ENCODE data around the gene DHX34. TPM values are rescaled to one million over a fixed set of nuclear protein-coding genes. Genes with fewer than 3 reads are reported as not detected.

The DHX34 gene
- total and polyA plus RNA-seq, 7 donors: 7.5 to 30.6 (median 10.0) TPM

DNA sequence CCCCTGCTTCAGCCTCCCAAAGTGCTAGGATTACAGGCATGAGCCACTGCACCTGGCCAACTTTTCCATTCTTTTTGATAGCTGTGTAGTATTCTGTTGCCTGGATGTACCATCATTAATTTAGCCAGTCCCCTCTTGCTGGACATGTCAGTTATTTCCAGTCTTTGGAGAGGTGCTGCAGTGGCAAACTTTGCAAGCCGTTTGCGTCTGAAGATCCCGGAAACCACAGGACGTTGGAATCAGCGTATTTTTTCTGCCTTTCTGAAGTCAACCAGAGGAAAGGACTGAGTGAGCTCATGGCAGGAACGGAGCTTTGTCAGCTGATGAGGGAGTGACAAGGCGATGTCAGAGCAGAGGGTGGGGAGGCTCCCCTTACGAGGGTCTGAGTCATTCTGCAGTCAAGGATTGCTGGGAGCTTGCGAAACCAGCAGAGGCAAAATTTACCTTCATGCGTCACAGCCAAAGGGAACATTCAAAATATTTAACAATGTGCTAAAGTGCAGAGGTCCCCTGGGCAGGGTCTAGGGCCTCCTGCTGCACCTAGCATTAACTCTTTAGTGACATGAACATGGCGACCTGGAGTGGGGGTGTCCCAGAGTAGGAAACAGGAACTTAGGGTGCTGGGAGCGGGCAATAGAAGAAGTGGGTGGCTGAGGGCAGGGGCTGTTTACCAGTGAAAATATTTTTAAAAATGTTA, 33.8 kb upstream of the DHX34 start:
- peak in 1 of 2 donors; percentile 62 for DNase-seq
- Histone ChIP-seq H3K27me3 (ENCODE audit: insufficient read depth in 3 of 3, low read length in 2 of 3) (peaks cover 0 to 40% (median 3%) of the 10 kb centered on the region in 3 donors), H3K4me1 (no peaks in the 10 kb centered on the region), H3K9me3 (no peaks in the 10 kb centered on the region), H3K27ac (no peak overlapping the region), H3K4me3 (no peak overlapping the region), H3K36me3 (ENCODE audit: insufficient read depth in 1 of 2, low read depth in 1 of 2) (no peaks in the 10 kb centered on the region)
- intact Hi-C loops (cut with DNase I): no loop called here
- ATAC-seq: peak; percentile 67 to 84 (median 78)
- TF ChIP-seq, protein P1, sequence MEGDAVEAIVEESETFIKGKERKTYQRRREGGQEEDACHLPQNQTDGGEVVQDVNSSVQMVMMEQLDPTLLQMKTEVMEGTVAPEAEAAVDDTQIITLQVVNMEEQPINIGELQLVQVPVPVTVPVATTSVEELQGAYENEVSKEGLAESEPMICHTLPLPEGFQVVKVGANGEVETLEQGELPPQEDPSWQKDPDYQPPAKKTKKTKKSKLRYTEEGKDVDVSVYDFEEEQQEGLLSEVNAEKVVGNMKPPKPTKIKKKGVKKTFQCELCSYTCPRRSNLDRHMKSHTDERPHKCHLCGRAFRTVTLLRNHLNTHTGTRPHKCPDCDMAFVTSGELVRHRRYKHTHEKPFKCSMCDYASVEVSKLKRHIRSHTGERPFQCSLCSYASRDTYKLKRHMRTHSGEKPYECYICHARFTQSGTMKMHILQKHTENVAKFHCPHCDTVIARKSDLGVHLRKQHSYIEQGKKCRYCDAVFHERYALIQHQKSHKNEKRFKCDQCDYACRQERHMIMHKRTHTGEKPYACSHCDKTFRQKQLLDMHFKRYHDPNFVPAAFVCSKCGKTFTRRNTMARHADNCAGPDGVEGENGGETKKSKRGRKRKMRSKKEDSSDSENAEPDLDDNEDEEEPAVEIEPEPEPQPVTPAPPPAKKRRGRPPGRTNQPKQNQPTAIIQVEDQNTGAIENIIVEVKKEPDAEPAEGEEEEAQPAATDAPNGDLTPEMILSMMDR (IDR thresholded peaks at IDR 0.05): no peak
- WGBS, 3 donors: 37 to 46% (median 43%) methylated on average over 12 of the region's 12 CpGs

DNA sequence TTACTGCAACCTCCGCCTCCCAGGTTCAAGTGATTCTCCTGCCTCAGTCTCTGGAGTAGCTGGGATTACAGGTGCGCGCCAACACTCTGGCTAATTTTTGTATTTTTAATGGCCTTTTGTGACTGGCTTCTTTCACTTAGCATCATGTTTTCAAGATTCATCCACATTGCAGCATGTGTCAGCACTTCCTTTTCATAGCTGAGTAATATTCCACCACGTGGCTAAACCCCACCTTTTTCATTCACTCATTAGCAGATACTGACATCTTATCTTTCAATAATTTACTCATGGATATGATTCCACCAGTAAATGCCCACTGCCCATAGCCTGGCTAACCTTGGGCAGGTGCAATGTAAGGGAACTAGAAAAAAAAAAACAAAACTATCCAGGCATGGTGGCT, 32.6 kb upstream of the DHX34 start:
- intact Hi-C loops (cut with DNase I): no loop called here
- TF ChIP-seq, protein P1 (IDR thresholded peaks at IDR 0.05): no peak
- Histone ChIP-seq H3K4me3 (no peak overlapping the region), H3K27ac (no peak overlapping the region), H3K27me3 (ENCODE audit: insufficient read depth in 3 of 3, low read length in 2 of 3) (peaks cover 0 to 38% (median 6%) of the 10 kb centered on the region in 3 donors), H3K9me3 (no peaks in the 10 kb centered on the region), H3K4me1 (no peaks in the 10 kb centered on the region), H3K36me3 (ENCODE audit: insufficient read depth in 1 of 2, low read depth in 1 of 2) (no peaks in the 10 kb centered on the region)
- DNase-seq: no peak
- WGBS, 3 donors: 87 to 88% (median 87%) methylated on average over 4 of the region's 4 CpGs
- no peak for ATAC-seq

DNA sequence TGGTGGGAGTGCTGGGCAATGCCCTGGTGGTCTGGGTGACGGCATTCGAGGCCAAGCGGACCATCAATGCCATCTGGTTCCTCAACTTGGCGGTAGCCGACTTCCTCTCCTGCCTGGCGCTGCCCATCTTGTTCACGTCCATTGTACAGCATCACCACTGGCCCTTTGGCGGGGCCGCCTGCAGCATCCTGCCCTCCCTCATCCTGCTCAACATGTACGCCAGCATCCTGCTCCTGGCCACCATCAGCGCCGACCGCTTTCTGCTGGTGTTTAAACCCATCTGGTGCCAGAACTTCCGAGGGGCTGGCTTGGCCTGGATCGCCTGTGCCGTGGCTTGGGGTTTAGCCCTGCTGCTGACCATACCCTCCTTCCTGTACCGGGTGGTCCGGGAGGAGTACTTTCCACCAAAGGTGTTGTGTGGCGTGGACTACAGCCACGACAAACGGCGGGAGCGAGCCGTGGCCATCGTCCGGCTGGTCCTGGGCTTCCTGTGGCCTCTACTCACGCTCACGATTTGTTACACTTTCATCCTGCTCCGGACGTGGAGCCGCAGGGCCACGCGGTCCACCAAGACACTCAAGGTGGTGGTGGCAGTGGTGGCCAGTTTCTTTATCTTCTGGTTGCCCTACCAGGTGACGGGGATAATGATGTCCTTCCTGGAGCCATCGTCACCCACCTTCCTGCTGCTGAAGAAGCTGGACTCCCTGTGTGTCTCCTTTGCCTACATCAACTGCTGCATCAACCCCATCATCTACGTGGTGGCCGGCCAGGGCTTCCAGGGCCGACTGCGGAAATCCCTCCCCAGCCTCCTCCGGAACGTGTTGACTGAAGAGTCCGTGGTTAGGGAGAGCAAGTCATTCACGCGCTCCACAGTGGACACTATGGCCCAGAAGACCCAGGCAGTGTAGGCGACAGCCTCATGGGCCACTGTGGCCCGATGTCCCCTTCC, 28.9 kb upstream of the DHX34 start:
- 90 to 91% (median 91%) methylated on average over 46 of the region's 46 CpGs for WGBS, 3 donors
- intact Hi-C loops (cut with DNase I): no loop called here
- H3K9me3 ChIP-seq: no peaks in the 10 kb centered on the region

DNA sequence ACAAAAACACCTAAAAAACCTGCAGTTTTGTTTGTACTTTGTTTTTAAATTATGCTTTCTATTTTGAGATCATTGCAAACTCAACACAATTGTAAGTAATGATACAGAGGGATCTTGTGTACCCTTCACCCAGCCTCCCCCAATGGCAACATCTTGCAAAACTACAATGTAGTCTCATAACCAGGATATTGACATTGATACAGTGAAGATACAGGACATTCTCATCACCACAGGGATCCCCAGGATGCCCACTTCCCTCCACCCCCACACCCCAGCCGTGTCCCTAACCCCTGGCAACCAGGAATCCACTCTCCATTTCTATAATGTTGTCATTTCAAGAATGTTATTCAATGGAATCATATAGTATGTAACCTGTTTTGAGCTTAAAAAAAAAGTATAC, 27.5 kb upstream of the DHX34 start:
- DNase-seq (no peak), ATAC-seq (no peak)
- Histone ChIP-seq H3K4me1 (no peaks in the 10 kb centered on the region), H3K27me3 (ENCODE audit: insufficient read depth in 3 of 3, low read length in 2 of 3) (peaks cover 0 to 13% (median 8%) of the 10 kb centered on the region in 3 donors), H3K4me3 (no peak overlapping the region), H3K9me3 (no peaks in the 10 kb centered on the region), H3K27ac (no peak overlapping the region), H3K36me3 (ENCODE audit: insufficient read depth in 1 of 2, low read depth in 1 of 2) (no peaks in the 10 kb centered on the region)
- WGBS, 3 donors: 70 to 84% (median 81%) methylated on average over 1 of the region's 1 CpG
- intact Hi-C loops (cut with DNase I): no loop called here
- TF ChIP-seq, protein P1 (IDR thresholded peaks at IDR 0.05): no peak

More for the DNA sequence above, 28.9 kb upstream of the DHX34 start:
- TF ChIP-seq, protein P1 (IDR thresholded peaks at IDR 0.05): no peak
- Histone ChIP-seq H3K27me3 (ENCODE audit: insufficient read depth in 3 of 3, low read length in 2 of 3) (peaks cover 0 to 21% (median 8%) of the 10 kb centered on the region in 3 donors), H3K36me3 (ENCODE audit: insufficient read depth in 1 of 2, low read depth in 1 of 2) (no peaks in the 10 kb centered on the region), H3K27ac (no peak overlapping the region), H3K4me3 (no peak overlapping the region), H3K4me1 (no peaks in the 10 kb centered on the region)
- DNase-seq: no peak
- ATAC-seq: no peak
